ENCODE data around the gene OSBPL9. TPM values are rescaled to one million over a fixed set of nuclear protein-coding genes. Genes with fewer than 3 reads are reported as not detected.

Gene OSBPL9
- total RNA-seq, 6 experiments from 2014 or later = 39.8 to 54.2 (median 44.8) TPM

GRCh38 chr1:51592711-51593110 is 24.2 kb upstream of the OSBPL9 start:
- Mint-ChIP-seq H3K4me3 (no peak overlapping the region), H3K4me1 (ENCODE audit: low read depth) (no peaks in the 10 kb centered on the region), H3K9me3 (no peaks in the 10 kb centered on the region), H3K27me3 (ENCODE audit: insufficient read depth) (peaks cover 4% of the 10 kb centered on the region; the same call in 1 of the 2 replicates), H3K36me3 (ENCODE audit: low read depth) (no peaks in the 10 kb centered on the region), H3K27ac (no peak overlapping the region)
- TF ChIP-seq CTCF (IDR thresholded peaks at IDR 0.05) = no peak
- no peak for DNase-seq

GRCh38 chr1:51594716-51595115 is 22.2 kb upstream of the OSBPL9 start:
- no peak for TF ChIP-seq CTCF (IDR thresholded peaks at IDR 0.05)
- H3K4me1 Mint-ChIP-seq (ENCODE audit: low read depth) = no peaks in the 10 kb centered on the region
- no peak overlapping the region for H3K27ac Mint-ChIP-seq
- no peaks in the 10 kb centered on the region for H3K36me3 Mint-ChIP-seq (ENCODE audit: low read depth)
- H3K4me3 Mint-ChIP-seq = no peak overlapping the region
- H3K9me3 Mint-ChIP-seq = no peaks in the 10 kb centered on the region
- peaks cover 4% of the 10 kb centered on the region; the same call in 1 of the 2 replicates for H3K27me3 Mint-ChIP-seq (ENCODE audit: insufficient read depth)
- no peak for DNase-seq

- Mint-ChIP-seq H3K4me1 (ENCODE audit: low read depth) (peaks cover 5% of the 10 kb centered on the region; the same call in 1 of the 2 replicates), H3K4me3 (no peak overlapping the region), H3K27me3 (ENCODE audit: insufficient read depth) (no peaks in the 10 kb centered on the region), H3K27ac (no peak overlapping the region), H3K36me3 (ENCODE audit: low read depth) (no peaks in the 10 kb centered on the region), H3K9me3 (no peaks in the 10 kb centered on the region)
- no peak for TF ChIP-seq CTCF (IDR thresholded peaks at IDR 0.05)
- no peak for DNase-seq
Observed at GRCh38 chr1:51600529-51600928, 16.4 kb upstream of the OSBPL9 start.

GRCh38 chr1:51600965-51601364 is 15.9 kb upstream of the OSBPL9 start:
- H3K9me3 Mint-ChIP-seq = no peaks in the 10 kb centered on the region
- no peak overlapping the region for H3K4me3 Mint-ChIP-seq

GRCh38 chr1:51605961-51606723 is 10.8 kb upstream of the OSBPL9 start:
- H3K4me3 Mint-ChIP-seq = no peak overlapping the region
- H3K27me3 Mint-ChIP-seq (ENCODE audit: insufficient read depth) = no peaks in the 10 kb centered on the region
- no peaks in the 10 kb centered on the region for H3K9me3 Mint-ChIP-seq
- H3K36me3 Mint-ChIP-seq (ENCODE audit: low read depth) = no peaks in the 10 kb centered on the region
- no peak for TF ChIP-seq CTCF (IDR thresholded peaks at IDR 0.05)
- DNase-seq = no peak
- H3K27ac Mint-ChIP-seq = no peak overlapping the region
- H3K4me1 Mint-ChIP-seq (ENCODE audit: low read depth) = peaks cover 31% of the 10 kb centered on the region

More at GRCh38 chr1:51600965-51601364, 15.9 kb upstream of the OSBPL9 start:
- no peak for TF ChIP-seq CTCF (IDR thresholded peaks at IDR 0.05)
- H3K4me1 Mint-ChIP-seq (ENCODE audit: low read depth) = peaks cover 10% of the 10 kb centered on the region
- no peak overlapping the region for H3K27ac Mint-ChIP-seq
- H3K27me3 Mint-ChIP-seq (ENCODE audit: insufficient read depth) = no peaks in the 10 kb centered on the region
- no peak for DNase-seq
- H3K36me3 Mint-ChIP-seq (ENCODE audit: low read depth) = no peaks in the 10 kb centered on the region

Data from HFFc6 (cell line).